Suprapubic skin (tissue), 3 donors: ENCODE data around the gene WDR37.

Experiments used
- CTCF ChIP-seq, 2 donors: fragments of 200-600 bp in 1 of 2; fragments of 450-650 bp in 1 of 2; sonication (generic) in 1 of 2; IDR thresholded peaks; one replicate each; pipeline ENCODE4 v1.5.1; 2016 to 2019; ENCODE audit warnings: antibody characterized with exemption in 2 of 2, mild to moderate bottlenecking in 1 of 2, moderate library complexity in 1 of 2
- EP300 ChIP-seq: sonication (generic); formaldehyde crosslinking; IDR thresholded peaks from one replicate; pipeline ENCODE4 v1.6.1; 2017; ENCODE audit warnings: antibody characterized with exemption

- TF ChIP-seq EP300 (no peak), CTCF (IDR thresholded peaks at IDR 0.05) (no peak)
Measured at GRCh38 chr10:1056326-1057105, at the start of gene WDR37.
